MM.1S (cell line): Measurements from ENCODE around the gene VGLL2.

Experiments used
- EZH2 ChIP-seq: fragments of 300-600 bp; sonication (generic); optimal IDR thresholded peaks from 2 replicates; pipeline ENCODE3; 2017; ENCODE audit warnings: low read depth, mild to moderate bottlenecking, antibody characterized with exemption, low read length, mixed read lengths
- EZH2phosphoT487 ChIP-seq: fragments of 300-600 bp; sonication (generic); IDR thresholded peaks from 2 replicates; pipeline ENCODE4 v1.6.1; 2018; ENCODE audit warnings: antibody characterized with exemption, low read length
- TF ChIP-seq, protein P1 (sequence below): fragments of 300-600 bp; sonication (generic); IDR thresholded peaks from 2 replicates; pipeline ENCODE4 v1.5.1; 2016; ENCODE audit warnings: antibody characterized with exemption, low read length, mixed read lengths

DNA sequence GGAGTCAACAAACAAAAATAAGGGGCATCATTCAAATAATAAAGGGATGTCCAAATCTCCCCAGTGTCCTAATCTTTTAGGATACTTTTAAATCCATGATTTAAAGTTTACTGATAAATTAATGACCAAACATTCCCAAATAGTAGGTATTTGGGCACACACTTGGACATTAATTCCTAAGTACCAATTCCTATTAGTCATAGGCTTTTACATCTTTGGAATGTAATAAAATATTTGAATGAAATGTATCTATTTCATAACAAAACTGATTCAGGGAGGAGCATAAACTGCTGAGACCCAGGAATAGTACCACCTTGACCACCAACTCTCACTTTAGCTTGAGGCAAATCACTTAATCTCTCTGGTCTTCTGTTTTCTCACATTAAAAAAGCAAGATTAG, 44.3 kb downstream of the VGLL2 start:
- TF ChIP-seq, protein P1, sequence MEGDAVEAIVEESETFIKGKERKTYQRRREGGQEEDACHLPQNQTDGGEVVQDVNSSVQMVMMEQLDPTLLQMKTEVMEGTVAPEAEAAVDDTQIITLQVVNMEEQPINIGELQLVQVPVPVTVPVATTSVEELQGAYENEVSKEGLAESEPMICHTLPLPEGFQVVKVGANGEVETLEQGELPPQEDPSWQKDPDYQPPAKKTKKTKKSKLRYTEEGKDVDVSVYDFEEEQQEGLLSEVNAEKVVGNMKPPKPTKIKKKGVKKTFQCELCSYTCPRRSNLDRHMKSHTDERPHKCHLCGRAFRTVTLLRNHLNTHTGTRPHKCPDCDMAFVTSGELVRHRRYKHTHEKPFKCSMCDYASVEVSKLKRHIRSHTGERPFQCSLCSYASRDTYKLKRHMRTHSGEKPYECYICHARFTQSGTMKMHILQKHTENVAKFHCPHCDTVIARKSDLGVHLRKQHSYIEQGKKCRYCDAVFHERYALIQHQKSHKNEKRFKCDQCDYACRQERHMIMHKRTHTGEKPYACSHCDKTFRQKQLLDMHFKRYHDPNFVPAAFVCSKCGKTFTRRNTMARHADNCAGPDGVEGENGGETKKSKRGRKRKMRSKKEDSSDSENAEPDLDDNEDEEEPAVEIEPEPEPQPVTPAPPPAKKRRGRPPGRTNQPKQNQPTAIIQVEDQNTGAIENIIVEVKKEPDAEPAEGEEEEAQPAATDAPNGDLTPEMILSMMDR: no peak
- TF ChIP-seq EZH2phosphoT487 (no peak), EZH2 (no peak)
